H9 (cell line): ENCODE data around the gene APOBEC3G. TPM values are rescaled to one million over a fixed set of nuclear protein-coding genes. Genes with fewer than 3 reads are reported as not detected.
"Not testable (repeated sequence)": the region's sequence is repeated elsewhere in the genome, so short reads cannot be mapped to it uniquely, and the experiment has no call there.

Experiments
- DNase-seq: peaks from one replicate; pipeline ENCODE4 v3.0.0-alpha.2; 2017
- H2AFZ ChIP-seq: one replicate; pipeline ENCODE4 v1.6.1; 2013; ENCODE audit warnings: mild to moderate bottlenecking, low read length, control low read depth, moderate library complexity
- H2AK5ac ChIP-seq: 2 replicates; pipeline ENCODE4 v1.6.1; 2013; ENCODE audit warnings: low read length, control low read depth, mixed read lengths; ENCODE audit not compliant: insufficient read length
- H2BK120ac ChIP-seq: one replicate; pipeline ENCODE4 v1.6.1; 2013; ENCODE audit warnings: low read depth, mild to moderate bottlenecking, low read length, control low read depth, inconsistent platforms; ENCODE audit not compliant: poor library complexity, severe bottlenecking
- H2BK12ac ChIP-seq: 2 replicates; pipeline ENCODE4 v1.6.1; 2013; ENCODE audit warnings: low read length, control low read depth, mixed read lengths, low read depth; ENCODE audit not compliant: insufficient read length
- H2BK15ac ChIP-seq: 2 replicates; pipeline ENCODE4 v1.6.1; 2013; ENCODE audit warnings: low read depth, low read length, control low read depth
- H2BK20ac ChIP-seq: one replicate; pipeline ENCODE4 v1.6.1; 2013; ENCODE audit warnings: low read depth, mild to moderate bottlenecking, low read length, control low read depth, inconsistent platforms; ENCODE audit not compliant: poor library complexity, severe bottlenecking
- H2BK5ac ChIP-seq: 2 replicates; pipeline ENCODE4 v1.6.1; 2013; ENCODE audit warnings: low read length, control low read depth, mixed read lengths; ENCODE audit not compliant: insufficient read length
- H3K14ac ChIP-seq: 2 replicates; pipeline ENCODE4 v1.6.1; 2013; ENCODE audit warnings: low read length, control low read depth; ENCODE audit not compliant: insufficient read depth
- H3K18ac ChIP-seq: 2 replicates; pipeline ENCODE4 v1.6.1; 2013; ENCODE audit warnings: low read depth, mild to moderate bottlenecking, mixed read lengths, low read length, control low read depth; ENCODE audit not compliant: insufficient read length
- H3K23ac ChIP-seq: 2 replicates; pipeline ENCODE4 v1.6.1; 2013; ENCODE audit warnings: low read length, control low read depth, mixed read lengths, low read depth; ENCODE audit not compliant: insufficient read length
- H3K23me2 ChIP-seq: 2 replicates; pipeline ENCODE4 v1.6.1; 2013; ENCODE audit warnings: low read depth, mild to moderate bottlenecking, mixed read lengths, low read length, control low read depth; ENCODE audit not compliant: insufficient read length, poor library complexity, severe bottlenecking
- H3K27ac ChIP-seq: 2 replicates; pipeline ENCODE4 v1.5.1; 2013; ENCODE audit warnings: low read length, control low read depth, mixed read lengths, low read depth; ENCODE audit not compliant: insufficient read length
- H3K27me3 ChIP-seq: 2 replicates; pipeline ENCODE4 v1.6.1; 2013; ENCODE audit warnings: low read length, control low read depth, inconsistent platforms; ENCODE audit not compliant: insufficient read depth
- H3K4ac ChIP-seq: 2 replicates; pipeline ENCODE4 v1.6.1; 2013; ENCODE audit warnings: low read depth, mild to moderate bottlenecking, control low read depth, inconsistent platforms, low read length, moderate library complexity
- H3K4me1 ChIP-seq: 2 replicates; pipeline ENCODE4 v1.6.1; 2013; ENCODE audit warnings: low read length, control low read depth, inconsistent platforms; ENCODE audit not compliant: insufficient read depth
- H3K4me2 ChIP-seq: 2 replicates; pipeline ENCODE4 v1.6.1; 2013; ENCODE audit warnings: low read length, control low read depth, mixed read lengths; ENCODE audit not compliant: insufficient read length, insufficient read depth
- H3K56ac ChIP-seq: 2 replicates; pipeline ENCODE4 v1.6.1; 2013; ENCODE audit warnings: low read depth, mild to moderate bottlenecking, mixed read lengths, low read length, control low read depth; ENCODE audit not compliant: insufficient read length
- H3K79me1 ChIP-seq: 2 replicates; pipeline ENCODE4 v1.6.1; 2013; ENCODE audit warnings: low read depth, mild to moderate bottlenecking, moderate library complexity, low read length, control low read depth, inconsistent platforms; ENCODE audit not compliant: insufficient read depth, poor library complexity, severe bottlenecking
- H3K79me2 ChIP-seq: 2 replicates; pipeline ENCODE4 v1.6.1; 2013; ENCODE audit warnings: low read length, control low read depth, inconsistent platforms; ENCODE audit not compliant: insufficient read depth
- H3K9ac ChIP-seq: 2 replicates; pipeline ENCODE4 v1.6.1; 2013; ENCODE audit warnings: low read length, control low read depth, mixed read lengths; ENCODE audit not compliant: insufficient read length; ENCODE audit errors: extremely low read depth
- H3K9me3 ChIP-seq: one replicate; pipeline ENCODE4 v1.6.1; 2013; ENCODE audit warnings: low read depth, low read length, inconsistent platforms; ENCODE audit not compliant: control insufficient read depth
- H3T11ph ChIP-seq: one replicate; pipeline ENCODE4 v1.6.1; 2013; ENCODE audit warnings: mild to moderate bottlenecking, low read length, control low read depth, inconsistent platforms
- H4K20me1 ChIP-seq: one replicate; pipeline ENCODE4 v1.6.1; 2013; ENCODE audit not compliant: control insufficient read depth, insufficient read length, insufficient read depth
- H4K5ac ChIP-seq: 2 replicates; pipeline ENCODE4 v1.6.1; 2013; ENCODE audit warnings: low read depth, mild to moderate bottlenecking, mixed read lengths, low read length, control low read depth; ENCODE audit not compliant: insufficient read length
- H4K8ac ChIP-seq: replicated peaks from 2 replicates; pipeline ENCODE4 v1.6.1; 2013; ENCODE audit warnings: low read length, control low read depth, mixed read lengths, low read depth; ENCODE audit not compliant: insufficient read length
- H4K91ac ChIP-seq: 2 replicates; pipeline ENCODE4 v1.6.1; 2013; ENCODE audit warnings: low read depth, mild to moderate bottlenecking, moderate library complexity, mixed read lengths, low read length, control low read depth; ENCODE audit not compliant: insufficient read length
- H3K27ac Mint-ChIP-seq, 3 experiments: 2 replicates in 2 of 3; 3 replicates in 1 of 3; pipeline ENCODE4 v1.8.0; 2020 to 2021; ENCODE audit warnings: mixed read lengths in 3 of 3, mild to moderate bottlenecking in 1 of 3, moderate library complexity in 1 of 3
- H3K27me3 Mint-ChIP-seq: 2 replicates; pipeline ENCODE4 v1.8.0; 2021; ENCODE audit warnings: low read depth, mild to moderate bottlenecking, moderate library complexity, mixed read lengths
- H3K36me3 Mint-ChIP-seq, 3 experiments: 2 replicates in 2 of 3; 3 replicates in 1 of 3; pipeline ENCODE4 v1.8.0; 2020 to 2021; ENCODE audit warnings: low read depth in 3 of 3, mixed read lengths in 3 of 3; ENCODE audit not compliant: insufficient read depth in 1 of 3
- H3K4me1 Mint-ChIP-seq, 2 experiments: 2 replicates each; pipeline ENCODE4 v1.8.0; 2020; ENCODE audit warnings: mixed read lengths in 2 of 2
- H3K4me3 Mint-ChIP-seq, 2 experiments: 2 replicates in 1 of 2; 3 replicates in 1 of 2; pipeline ENCODE4 v1.8.0; 2020 to 2021; ENCODE audit warnings: mild to moderate bottlenecking in 2 of 2, mixed read lengths in 2 of 2, moderate library complexity in 1 of 2
- H3K9me3 Mint-ChIP-seq, 2 experiments: 2 replicates in 1 of 2; 3 replicates in 1 of 2; pipeline ENCODE4 v1.8.0; 2020; ENCODE audit warnings: mild to moderate bottlenecking in 2 of 2, mixed read lengths in 2 of 2, moderate library complexity in 1 of 2
- WGBS: extraction: QIAGEN DNeasy Blood & Tissue Kit; methylation state at CpG from one replicate; pipeline ENCODE4 v1.1.7; 2013; ENCODE audit warnings: missing lambda C conversion rate, low lambda C conversion rate, mixed read lengths; ENCODE audit not compliant: insufficient read length; ENCODE audit errors: extremely low coverage; 5-methylcytosine and 5-hydroxymethylcytosine counted together
- total RNA-seq: library from RNA; stranded (reverse); gene quantifications from 2 replicates; pipeline ENCODE4 v1.2.1, GENCODE V29; 2021

APOBEC3G gene
- total RNA-seq, 1 experiment from 2014 or later = 2.4 TPM

DNA sequence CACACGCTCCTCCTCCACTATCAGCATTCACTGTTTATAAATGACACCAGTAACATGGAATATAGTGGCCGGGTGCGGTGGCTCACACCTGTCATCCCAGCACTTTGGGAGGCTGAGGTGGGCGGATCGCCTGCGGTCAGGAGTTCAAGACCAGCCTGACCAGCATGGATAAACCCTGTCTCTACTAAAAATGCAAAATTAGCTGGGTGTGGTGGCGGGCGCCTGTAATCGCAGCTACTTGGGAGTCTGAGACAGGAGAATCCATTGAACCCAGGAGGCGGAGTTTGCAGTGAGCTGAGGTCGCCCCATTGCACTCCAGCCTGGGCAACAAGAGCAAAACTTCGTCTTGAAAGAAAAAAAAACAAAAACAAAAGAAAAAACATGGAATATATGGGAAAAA is 837 bp downstream of the APOBEC3G start:
- not testable (repeated sequence) for H3K14ac ChIP-seq, H2BK20ac ChIP-seq, H3K9ac ChIP-seq, H3K9me3 Mint-ChIP-seq, H2AK5ac ChIP-seq, H3K23ac ChIP-seq, H3T11ph ChIP-seq, H4K5ac ChIP-seq, DNase-seq, H3K27me3 Mint-ChIP-seq, H3K18ac ChIP-seq, H2BK120ac ChIP-seq, H4K8ac ChIP-seq, H4K91ac ChIP-seq, H3K4me1 ChIP-seq, H2BK12ac ChIP-seq, H3K27ac ChIP-seq, H3K23me2 ChIP-seq, H2AFZ ChIP-seq, H3K4ac ChIP-seq, H3K36me3 Mint-ChIP-seq, H3K56ac ChIP-seq, H2BK15ac ChIP-seq, H3K9me3 ChIP-seq, H3K27me3 ChIP-seq, H4K20me1 ChIP-seq, H3K4me2 ChIP-seq, H3K79me2 ChIP-seq, H3K4me3 Mint-ChIP-seq, H3K79me1 ChIP-seq, H2BK5ac ChIP-seq
- H3K4me1 Mint-ChIP-seq = peaks cover 25 to 45% of the 10 kb centered on the region in 2 experiments
- peak overlapping the region in 1 of 3 experiments; percentile 65; a peak in 1 of 7 replicates for H3K27ac Mint-ChIP-seq
- no CpG with 5 or more reads among the region's 12 CpGs for WGBS
